ENCODE measurements around the gene CTDP1. TPM values are rescaled to one million over a fixed set of nuclear protein-coding genes. Genes with fewer than 3 reads are reported as not detected.
"Not testable (repeated sequence)": the region's sequence is repeated elsewhere in the genome, so short reads cannot be mapped to it uniquely, and the experiment has no call there.

The CTDP1 gene
- total RNA-seq, 1 donor from 2014 or later: 23.8 TPM

DNA sequence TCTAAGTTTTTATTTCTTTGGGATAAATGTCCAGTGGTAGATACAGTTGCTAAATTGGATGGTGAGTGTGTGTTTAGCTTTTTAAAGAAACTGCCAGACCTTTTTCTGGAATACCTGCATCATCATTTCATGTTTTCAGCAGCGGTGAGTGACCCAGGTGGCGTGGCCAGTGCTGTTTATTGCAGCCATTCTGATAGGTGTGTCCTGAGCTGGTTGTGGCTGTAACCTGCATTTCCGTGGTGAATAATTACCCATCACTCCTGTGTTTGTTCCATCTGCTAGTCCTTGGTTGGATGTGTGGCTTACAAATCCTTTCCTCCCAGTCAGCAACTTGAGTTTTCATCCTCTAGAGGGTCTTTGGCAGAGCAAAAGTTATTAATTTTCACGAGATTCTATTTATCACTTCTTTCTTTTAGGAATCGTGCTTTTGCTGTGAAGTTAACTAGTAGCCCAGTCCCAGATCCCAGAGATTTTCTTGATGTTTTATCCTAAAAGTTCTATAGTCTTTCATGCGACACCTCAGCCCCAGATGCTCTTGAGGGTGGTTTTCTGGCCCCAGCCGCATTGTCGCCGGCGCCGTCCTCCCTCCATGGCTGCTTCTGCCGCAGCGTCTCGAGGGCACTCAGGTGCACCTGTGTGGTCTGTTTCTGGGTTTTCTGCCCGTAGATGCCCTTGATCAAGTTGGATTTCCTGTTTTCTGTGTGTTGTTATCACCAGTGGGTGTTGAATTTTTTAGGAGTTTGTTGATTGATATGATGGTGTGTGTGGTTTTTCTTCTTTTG is 44.9 kb downstream of the CTDP1 start:
- DNase-seq (ENCODE audit: low spot score): no peak

DNA sequence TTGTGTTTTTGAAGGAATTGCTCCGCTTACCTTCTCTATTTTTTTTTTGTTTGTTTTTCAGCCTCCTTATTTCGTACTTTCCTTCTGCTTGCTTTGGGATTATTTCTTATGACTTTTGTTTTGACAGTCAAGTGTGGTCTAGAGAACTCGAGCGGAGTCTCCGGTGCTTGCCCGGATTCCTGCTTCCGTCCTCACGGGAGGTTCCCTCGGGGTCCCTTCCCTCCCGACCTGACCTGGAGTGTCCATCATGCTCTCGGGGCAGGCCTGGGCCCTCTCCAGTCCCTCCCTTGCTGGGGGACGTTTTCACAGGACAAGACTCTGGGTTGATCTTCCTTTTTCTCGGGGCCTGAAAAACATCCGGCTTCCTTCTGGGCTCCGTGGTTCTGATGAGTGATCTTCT is 45.9 kb downstream of the CTDP1 start:
- no peak for DNase-seq (ENCODE audit: low spot score)

DNA sequence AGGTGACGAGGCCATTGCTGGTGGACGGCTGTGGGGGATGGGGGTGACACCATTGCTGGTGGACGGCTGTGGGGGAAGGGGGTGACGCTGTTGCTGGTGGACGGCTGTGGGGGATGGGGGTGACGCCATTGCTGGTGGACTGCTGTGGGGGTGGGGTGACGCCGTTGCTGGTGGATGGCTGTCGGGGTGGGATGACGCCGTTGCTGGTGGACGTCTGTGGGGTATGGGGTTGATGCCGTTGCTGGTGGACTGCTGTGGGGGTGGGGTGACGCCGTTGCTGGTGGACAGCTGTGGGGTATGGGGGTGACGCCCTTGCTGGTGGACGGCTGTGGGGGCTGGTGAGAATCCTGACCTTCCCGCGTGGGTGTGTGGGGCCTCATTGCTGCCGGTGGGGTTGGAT is 47.1 kb downstream of the CTDP1 start:
- DNase-seq (ENCODE audit: low spot score): no peak

DNA sequence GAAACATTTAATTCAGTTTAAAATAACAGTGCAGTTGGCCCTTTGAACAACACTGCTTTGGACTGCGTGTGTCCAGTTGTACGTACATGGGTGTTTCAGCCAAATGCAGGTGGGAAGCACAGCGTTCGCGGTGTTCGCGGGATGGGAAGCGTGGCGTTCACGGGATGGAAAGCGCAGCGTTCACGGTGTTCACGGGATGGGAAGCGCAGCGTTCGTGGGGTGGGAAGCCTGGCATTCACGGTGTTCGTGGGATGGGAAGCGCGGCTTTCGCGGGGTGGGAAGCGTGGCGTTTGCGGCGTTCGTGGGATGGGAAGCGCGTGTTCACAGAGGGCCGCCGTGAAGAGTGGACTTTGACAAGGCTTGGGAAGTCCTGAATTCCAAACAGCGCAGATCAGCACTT is 47.6 kb downstream of the CTDP1 start:
- no peak for DNase-seq (ENCODE audit: low spot score)

DNA sequence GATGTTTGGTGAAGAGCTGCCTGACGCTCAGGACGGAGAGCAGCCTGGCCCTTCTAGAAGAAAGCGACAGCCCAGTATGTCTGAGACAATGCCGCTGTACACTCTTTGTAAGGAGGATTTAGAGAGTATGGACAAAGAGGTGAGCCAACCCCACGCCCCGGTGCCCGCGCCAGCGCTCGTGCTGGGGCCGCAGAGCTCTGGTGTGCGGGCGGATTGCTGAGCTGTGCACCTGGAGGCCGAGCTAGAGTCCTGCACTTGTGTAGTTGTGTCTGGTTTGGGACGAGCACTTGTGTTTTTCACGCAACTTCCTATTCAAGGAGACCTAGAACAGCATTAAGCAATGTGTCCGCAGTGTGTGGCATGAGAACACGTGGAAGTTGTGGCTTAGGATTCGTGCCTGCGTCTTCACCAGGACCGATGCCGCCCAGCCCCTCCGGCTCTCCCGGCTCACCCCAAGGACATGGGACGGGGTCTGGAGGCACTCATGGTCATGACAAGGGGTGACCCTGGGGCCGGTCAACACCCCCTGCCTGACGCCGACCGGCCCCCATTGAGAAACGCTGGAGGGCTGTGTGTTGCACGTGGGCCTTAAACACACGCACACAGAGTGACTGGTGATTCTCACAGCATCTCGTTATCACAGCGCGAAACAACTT is 49.5 kb downstream of the CTDP1 start:
- no peak for DNase-seq (ENCODE audit: low spot score)

DNA sequence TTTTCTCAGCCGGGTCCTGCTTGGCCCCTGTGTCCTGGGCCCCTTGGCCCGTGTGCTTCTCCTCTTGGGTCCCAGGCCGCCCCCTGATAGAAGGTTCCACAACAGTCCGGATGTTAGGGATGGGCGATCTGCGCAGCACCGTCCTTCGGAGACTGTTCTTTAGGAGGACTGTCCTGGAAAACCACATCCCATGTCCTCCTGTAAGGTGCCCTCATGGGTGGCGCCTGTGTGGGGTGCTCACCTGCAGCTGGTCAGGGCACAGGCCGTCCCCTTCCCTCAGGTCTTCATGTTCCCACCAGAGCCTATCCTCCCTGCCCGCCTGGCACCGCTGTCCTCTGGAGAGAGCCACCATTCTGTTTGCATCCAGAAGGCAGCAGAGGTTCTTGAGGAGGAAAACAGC is 50.0 kb downstream of the CTDP1 start:
- no peak for DNase-seq (ENCODE audit: low spot score)

DNA sequence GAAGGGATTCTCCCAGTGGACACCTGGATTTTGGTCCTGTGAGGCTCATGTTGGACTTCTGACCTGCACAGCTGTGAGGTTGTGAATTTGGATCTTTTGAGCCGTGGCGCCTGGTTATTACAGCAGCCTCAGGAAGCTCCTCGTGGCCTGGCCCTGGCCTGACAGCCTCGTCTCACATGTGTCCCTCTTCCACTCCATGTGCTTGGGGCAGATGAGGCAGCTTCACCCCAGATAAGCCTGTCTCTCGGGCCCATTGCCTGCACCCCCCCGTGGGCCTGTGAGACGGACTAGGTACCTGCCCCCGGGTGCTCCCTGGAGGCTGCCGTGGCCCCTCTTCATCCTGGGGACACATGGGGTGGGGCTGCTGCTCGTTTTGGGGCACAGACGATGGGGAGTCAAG is 51.2 kb downstream of the CTDP1 start:
- no peak for DNase-seq (ENCODE audit: low spot score)

DNA sequence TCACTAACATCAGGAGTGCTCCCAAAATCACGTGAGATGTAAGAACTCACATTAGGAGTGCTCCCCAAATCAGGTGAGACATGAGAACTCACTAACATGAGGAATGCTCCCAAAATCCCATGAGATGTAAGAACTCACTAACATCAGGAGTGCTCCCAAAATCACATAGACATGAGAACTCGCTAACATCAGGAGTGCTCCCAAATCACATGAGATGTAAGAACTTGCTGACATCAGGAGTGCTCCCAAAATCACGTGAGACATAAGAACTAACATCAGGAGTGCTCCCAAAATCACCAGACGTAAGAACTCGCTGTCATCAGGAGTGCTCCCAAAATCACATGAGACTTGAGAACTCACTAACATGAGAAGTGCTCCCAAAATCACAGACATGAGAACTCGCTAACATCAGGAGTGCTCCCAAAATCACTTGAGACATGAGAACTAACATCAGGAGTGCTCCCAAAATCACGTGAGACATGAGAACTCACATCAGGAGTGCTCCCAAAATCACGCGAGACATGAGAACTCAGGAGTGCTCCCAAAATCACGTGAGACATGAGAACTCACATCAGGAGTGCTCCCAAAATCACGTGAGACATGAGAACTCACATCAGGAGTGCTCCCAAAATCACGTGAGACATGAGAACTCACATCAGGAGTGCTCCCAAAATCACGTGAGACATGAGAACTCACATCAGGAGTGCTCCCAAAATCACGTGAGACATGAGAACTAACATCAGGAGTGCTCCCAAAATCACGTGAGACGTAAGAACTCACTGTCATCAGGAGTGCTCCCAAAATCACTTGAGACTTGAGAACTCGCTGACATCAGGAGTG is 52.5 kb downstream of the CTDP1 start:
- not testable (repeated sequence) for DNase-seq (ENCODE audit: low spot score)

DNA sequence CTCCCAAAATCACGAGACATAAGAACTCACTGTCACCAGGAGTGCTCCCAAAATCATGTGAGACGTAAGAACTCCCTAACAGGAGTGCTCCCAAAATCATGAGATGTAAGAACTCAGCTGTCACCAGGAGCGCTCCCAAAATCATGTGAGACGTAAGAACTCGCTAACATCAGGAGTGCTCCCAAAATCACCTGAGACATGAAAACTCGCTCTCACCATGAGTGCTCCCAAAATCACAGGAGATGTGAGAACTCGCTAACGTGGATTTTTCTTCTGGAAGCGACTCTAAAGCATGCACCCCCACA is 53.1 kb downstream of the CTDP1 start:
- no peak for DNase-seq (ENCODE audit: low spot score)

DNA sequence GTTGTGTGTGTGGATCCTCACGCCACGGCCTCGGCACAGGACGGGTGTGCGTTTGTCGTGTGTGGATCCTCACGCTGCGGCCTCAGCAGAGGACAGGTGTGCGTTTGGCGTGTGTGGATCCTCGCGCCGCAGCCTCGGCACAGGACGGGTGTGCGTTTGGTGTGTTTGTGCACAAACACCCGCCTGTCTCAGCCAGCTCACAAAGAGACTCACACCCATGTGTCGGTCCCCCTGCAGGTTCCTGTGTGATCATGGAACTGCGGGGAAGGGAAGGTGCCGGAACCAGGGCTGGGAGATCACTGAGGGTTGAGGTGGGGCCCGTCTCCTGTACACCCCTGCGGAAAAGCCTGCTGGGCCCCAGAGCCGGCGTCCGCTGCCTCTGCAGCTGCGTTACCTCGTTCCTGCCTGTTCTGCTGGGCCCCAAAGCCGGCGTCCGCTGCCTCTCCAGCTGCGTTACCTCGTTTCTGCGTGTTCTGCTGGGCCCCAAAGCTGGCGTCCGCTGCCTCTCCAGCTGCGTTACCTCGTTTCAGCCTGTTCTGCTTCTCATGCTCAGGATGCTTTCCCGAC is 53.6 kb downstream of the CTDP1 start:
- no peak for DNase-seq (ENCODE audit: low spot score)

DNA sequence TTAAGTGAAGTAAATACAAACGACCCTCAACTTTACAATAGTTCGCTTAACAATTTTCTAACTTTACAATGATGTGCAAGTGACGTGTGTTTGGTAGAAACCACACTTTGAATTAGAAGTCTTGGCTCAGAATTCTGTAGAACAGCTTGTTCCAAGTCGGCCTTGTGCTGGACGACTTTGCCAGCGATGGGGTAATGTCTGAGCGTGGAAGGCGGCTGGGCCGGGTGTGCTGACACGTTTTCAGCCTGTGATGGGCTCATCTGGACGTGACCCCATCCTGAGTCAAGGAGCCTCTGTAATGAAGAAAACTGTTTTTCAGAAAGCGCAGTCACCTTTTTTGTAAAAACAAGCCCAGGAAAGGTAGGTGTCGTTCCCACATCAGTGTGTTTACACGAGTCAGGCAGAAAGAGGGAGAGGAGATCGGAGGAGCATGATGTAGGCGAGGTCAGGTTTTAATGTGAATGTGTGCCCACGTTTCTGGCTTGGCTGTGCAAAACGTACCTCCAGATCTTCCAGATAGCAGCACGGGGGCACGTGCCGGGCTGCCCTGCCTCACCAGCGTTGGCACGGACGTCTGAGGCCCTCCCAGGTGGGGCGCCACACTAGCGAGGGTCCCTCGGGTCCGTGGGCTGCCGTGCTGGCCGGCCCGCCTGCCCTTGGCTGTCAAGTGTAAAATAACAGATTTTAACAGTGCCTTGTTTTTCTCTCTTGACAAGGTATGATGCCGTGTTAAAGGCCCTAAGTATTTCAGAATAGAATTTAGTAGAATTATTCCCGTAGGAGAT is 54.6 kb downstream of the CTDP1 start:
- DNase-seq (ENCODE audit: low spot score): no peak

DNA sequence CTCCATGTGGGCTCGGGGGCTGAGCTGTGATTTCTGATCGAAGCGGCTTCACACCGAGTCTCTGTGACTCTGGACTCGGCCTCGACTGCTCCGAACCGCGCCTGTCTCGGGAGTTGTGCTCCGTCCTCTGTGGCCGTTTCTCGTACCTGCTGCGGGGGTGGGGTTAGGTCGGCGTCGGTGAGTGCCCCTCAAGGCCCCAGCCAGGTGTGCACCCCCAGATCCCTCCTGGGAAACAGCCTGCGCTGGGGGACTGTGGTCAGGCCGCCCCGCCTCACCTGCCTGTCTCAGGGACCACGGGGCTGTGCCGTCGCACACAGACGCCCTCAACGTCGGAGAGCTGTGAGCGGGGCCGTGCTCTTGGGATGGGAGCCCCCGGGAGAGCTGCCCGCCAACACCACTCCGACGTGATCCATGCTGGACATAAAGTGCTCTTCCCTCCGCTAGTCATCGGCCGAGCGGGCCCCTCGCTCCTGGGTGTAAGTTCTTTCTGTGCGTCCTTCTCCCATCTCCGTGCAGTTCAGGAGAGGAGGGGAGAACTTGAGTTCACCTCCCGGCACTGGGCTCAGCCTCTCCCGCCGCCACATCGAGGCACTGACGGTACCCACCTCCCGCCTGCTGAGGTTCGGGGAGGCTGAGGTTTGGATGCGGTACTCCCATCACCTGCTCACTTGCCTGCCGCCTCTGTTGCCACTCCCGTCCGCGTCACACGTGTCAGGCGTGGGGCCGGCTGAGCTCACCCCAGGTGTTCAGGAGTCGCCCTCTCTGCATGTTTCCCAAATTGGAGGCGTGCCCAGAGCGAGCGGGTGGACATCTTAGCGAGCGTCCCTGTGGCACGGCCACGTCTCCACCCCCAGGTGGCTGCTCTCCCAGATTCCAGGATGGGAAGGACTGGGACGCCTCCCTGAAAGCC is 55.7 kb downstream of the CTDP1 start:
- no peak for DNase-seq (ENCODE audit: low spot score)

DNA sequence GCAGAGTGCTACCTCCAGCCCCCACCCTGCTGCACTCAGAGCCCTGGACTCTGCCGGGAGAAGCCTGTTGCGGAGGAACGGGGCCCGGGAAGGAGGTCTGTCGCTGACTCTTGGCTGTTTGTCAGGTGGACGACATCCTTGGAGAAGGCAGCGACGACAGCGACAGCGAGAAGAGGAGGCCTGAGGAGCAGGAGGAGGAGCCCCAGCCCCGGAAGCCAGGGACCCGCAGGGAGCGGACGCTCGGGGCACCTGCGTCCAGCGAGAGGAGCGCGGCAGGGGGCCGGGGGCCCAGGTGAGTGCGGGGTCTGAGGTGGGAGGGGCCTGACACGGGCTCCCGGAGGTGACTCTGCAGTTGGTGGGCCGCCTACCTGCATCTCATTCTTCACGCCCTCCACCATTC is 56.6 kb downstream of the CTDP1 start:
- no peak for DNase-seq (ENCODE audit: low spot score)

DNA sequence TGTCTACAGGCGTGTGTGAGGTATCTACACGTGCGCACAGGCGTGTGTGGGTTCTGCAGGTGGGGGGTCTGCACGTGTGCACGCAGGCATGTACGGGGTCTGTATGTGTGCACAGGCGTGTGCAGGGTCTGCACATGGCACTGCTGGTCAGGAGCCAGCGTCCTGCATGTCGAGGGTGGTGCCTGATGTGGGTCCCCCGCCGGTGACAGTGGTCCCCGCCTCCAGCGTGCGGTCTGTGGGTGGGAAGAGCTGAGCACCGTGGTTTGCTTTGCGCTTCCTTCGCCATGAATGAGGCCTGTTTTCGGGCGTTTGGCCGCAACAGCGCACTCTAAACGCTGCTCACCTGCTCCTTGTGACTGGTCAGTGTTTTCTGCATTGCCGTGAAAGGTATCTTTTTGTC is 57.2 kb downstream of the CTDP1 start:
- no peak for DNase-seq (ENCODE audit: low spot score)

DNA sequence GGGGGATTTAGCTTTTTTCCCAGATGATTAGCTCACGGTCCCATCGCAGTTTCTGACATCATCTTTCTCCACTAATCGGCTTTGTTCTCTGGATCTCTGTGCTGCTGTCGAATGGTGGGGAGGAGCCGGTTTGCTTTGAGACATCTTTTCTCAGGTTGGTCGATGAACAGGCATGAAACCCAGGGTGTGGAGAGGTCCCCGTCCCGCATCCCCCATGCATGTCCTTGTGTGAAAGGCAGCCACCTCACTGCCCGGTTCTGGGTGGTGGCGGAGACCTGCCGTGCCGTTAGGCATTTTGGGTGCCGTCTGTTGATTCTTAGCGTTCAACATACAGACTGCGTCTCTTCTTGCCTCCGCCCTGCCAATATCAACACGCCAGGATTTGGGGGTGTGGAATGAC is 57.8 kb downstream of the CTDP1 start:
- no peak for DNase-seq (ENCODE audit: low spot score)

DNA sequence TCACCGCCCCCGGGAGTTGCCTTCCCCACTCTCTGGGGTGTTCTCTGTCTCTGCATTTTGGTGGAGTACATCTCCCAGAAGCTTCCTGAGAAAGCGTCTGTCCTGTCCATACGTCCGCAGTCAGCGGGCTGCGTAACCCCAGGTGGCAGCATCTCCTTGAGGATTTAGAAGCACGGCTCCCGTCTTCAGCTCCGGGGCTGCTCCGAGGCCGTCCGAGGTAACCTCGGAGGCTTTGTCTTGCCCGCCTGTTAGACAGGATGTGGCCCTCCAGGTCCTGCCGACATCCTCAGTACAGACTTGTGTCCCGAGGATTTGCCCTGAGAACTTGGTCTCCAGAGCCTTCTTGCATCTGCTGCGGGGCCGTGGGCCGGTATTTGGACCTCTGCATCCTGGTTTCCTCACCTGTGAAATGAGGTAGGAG is 58.4 kb downstream of the CTDP1 start:
- DNase-seq (ENCODE audit: low spot score): no peak

DNA sequence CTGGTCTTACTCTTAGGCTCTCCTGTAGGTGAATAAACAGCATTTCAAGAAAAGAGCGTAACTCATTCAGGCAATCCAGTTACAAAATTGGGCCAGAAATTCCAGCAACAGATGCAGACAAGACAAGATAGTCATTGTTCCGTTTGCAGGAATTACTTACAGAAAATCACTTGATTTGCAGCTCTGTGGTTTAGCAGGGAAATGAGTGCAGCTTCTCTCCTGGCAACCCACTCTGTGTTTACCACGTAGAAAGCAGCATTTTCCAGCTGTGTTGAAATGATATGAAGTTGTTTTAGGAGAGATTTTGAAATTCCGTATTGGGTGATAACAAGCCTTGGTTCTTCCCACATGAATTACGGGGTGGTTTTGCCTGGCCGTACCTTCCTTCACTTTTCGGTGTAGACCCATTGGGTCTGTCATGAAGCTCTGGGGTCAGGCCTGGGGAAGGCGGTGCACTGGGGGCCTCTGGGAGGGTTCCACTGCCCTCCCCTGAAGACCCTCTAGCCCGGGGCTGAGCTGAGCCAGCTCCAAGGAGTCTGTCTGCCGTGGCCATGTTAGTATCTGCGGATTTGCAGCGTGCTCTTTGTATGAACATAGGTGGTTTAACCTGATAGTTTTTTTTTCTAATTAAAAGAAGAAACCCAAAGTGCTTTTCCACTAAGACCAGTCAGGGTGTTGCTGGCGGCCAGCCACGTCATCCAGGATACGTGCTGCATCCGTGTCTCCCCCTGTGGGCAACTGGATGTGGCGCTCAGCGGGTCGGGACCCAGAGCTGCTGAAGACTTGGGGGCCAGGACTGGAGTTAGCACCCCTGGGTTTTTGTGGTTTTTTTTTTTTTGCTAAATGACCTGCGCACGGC is 59.2 kb downstream of the CTDP1 start:
- no peak for DNase-seq (ENCODE audit: low spot score)

DNA sequence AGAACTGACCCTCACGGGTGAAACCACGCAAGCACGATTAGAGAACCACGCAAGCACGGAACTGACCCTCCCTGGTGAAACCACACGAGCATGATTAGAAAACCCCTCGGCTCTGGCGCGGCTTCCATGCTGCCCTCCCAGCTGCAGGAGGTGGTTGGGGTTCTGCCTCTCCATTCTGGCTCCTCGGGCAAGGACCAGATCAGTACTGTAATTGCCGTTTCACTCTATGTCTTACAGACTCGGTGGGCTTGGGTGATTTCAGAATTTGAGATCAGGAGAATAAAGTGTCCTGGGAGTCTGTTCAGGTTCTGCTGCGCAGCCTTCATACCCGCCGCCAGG is 59.8 kb downstream of the CTDP1 start:
- no peak for DNase-seq (ENCODE audit: low spot score)

DNA sequence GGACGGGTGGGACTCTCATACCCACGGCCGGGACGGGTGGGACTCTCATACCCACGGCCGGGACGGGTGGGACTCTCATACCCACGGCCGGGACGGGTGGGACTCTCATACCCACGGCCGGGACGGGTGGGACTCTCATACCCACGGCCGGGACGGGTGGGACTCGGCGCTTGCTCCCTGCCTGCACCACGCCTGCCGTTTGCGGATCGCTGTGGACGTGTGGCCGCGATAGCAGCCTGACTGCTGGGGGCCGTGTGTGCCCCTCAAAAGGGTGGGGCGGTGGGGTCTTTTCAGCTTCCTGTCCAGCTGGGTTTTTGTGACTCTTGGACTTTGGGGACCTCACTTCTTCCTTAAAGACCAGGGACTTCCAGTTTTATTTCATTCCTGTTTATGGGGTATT is 60.4 kb downstream of the CTDP1 start:
- not testable (repeated sequence) for DNase-seq (ENCODE audit: low spot score)

Data from ureter (tissue), 1 donor.